ENCODE data around the gene F8A2.
"Not testable (repeated sequence)": the region's sequence is repeated elsewhere in the genome, so short reads cannot be mapped to it uniquely, and the experiment has no call there.

The F8A2 gene

GRCh38 chrX:155381843-155382528 lies at the start of gene F8A2:
F8A2 (plus strand) TSS chrX:155382095; CDS start chrX:155382115, 20 bp downstream.
- H3K9me3 ChIP-seq (ENCODE audit: control insufficient read depth, insufficient read depth, low read length); H3K36me3 ChIP-seq (ENCODE audit: control insufficient read depth, insufficient read depth, low read length); DNase-seq (ENCODE audit: low read depth, low spot score); H3K27ac ChIP-seq (ENCODE audit: low read length); H3K4me3 ChIP-seq (ENCODE audit: low read length); H3K27me3 ChIP-seq (ENCODE audit: control insufficient read depth, insufficient read depth, low read length); H3K4me1 ChIP-seq (ENCODE audit: control insufficient read depth, insufficient read depth, low read length): not testable (repeated sequence)
- WGBS (ENCODE audit: insufficient coverage, insufficient read length) = no CpG with 5 or more reads among the region's 90 CpGs

- no CpG with 5 or more reads among the region's 2 CpGs for WGBS (ENCODE audit: insufficient coverage, insufficient read length)
- no peak overlapping the region for H3K4me3 ChIP-seq (ENCODE audit: low read length)
These were observed 48.3 kb upstream of the F8A2 start for GRCh38 chrX:155333544-155334100.

GRCh38 chrX:155334486-155335336 lies 47.2 kb upstream of the F8A2 start, which contains the start of gene CLIC2:
CLIC2 (minus strand) TSS chrX:155334614; CDS start chrX:155334427, 187 bp downstream.
- Histone ChIP-seq H3K4me3 (ENCODE audit: low read length) (no peak within 1 kb of the TSS), H3K9me3 (ENCODE audit: control insufficient read depth, insufficient read depth, low read length) (no peaks in the 10 kb centered on the region), H3K36me3 (ENCODE audit: control insufficient read depth, insufficient read depth, low read length) (no peaks in the 10 kb centered on the region), H3K27ac (ENCODE audit: low read length) (no peak within 1 kb of the TSS), H3K4me1 (ENCODE audit: control insufficient read depth, insufficient read depth, low read length) (no peaks in the 10 kb centered on the region), H3K27me3 (ENCODE audit: control insufficient read depth, insufficient read depth, low read length) (no peaks in the 10 kb centered on the region)
- no CpG with 5 or more reads among the region's 5 CpGs for WGBS (ENCODE audit: insufficient coverage, insufficient read length)
- no peak for DNase-seq (ENCODE audit: low read depth, low spot score)

More at GRCh38 chrX:155333544-155334100, 48.3 kb upstream of the F8A2 start:
- Histone ChIP-seq H3K27ac (ENCODE audit: low read length) (no peak overlapping the region), H3K36me3 (ENCODE audit: control insufficient read depth, insufficient read depth, low read length) (no peaks in the 10 kb centered on the region), H3K4me1 (ENCODE audit: control insufficient read depth, insufficient read depth, low read length) (no peaks in the 10 kb centered on the region), H3K9me3 (ENCODE audit: control insufficient read depth, insufficient read depth, low read length) (no peaks in the 10 kb centered on the region), H3K27me3 (ENCODE audit: control insufficient read depth, insufficient read depth, low read length) (no peaks in the 10 kb centered on the region)
- DNase-seq (ENCODE audit: low read depth, low spot score) = no peak

- not testable (repeated sequence) for H3K9me3 ChIP-seq (ENCODE audit: control insufficient read depth, insufficient read depth, low read length); H3K27ac ChIP-seq (ENCODE audit: low read length); H3K4me1 ChIP-seq (ENCODE audit: control insufficient read depth, insufficient read depth, low read length); H3K36me3 ChIP-seq (ENCODE audit: control insufficient read depth, insufficient read depth, low read length); DNase-seq (ENCODE audit: low read depth, low spot score); H3K27me3 ChIP-seq (ENCODE audit: control insufficient read depth, insufficient read depth, low read length); H3K4me3 ChIP-seq (ENCODE audit: low read length)
- WGBS (ENCODE audit: insufficient coverage, insufficient read length) = no CpG with 5 or more reads among the region's 1 CpG
These were observed 46.6 kb upstream of the F8A2 start for GRCh38 chrX:155335337-155335712.

GRCh38 chrX:155345689-155346088 lies 36.2 kb upstream of the F8A2 start:
- not testable (repeated sequence) for H3K27me3 ChIP-seq (ENCODE audit: control insufficient read depth, insufficient read depth, low read length); H3K4me3 ChIP-seq (ENCODE audit: low read length); H3K9me3 ChIP-seq (ENCODE audit: control insufficient read depth, insufficient read depth, low read length); DNase-seq (ENCODE audit: low read depth, low spot score); H3K27ac ChIP-seq (ENCODE audit: low read length); H3K36me3 ChIP-seq (ENCODE audit: control insufficient read depth, insufficient read depth, low read length); H3K4me1 ChIP-seq (ENCODE audit: control insufficient read depth, insufficient read depth, low read length)
- no CpG with 5 or more reads among the region's 1 CpG for WGBS (ENCODE audit: insufficient coverage, insufficient read length)

DNA sequence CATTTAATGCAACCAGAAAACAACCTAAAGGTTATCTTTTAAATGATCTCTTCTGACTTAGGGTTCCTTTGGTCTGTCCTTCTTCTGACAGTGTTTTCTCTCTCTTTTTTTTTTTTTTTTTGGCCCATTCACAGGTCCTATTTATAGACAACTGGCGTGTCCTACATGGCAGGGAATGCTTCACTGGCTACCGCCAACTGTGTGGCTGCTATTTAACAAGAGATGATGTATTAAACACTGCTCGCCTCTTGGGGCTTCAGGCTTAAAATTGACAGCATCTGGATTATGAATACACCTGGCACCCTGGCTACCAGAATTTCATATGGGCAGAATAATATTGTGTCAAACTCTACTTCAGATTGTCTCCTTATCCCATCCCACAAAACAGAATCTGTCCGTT lies 32.4 kb upstream of the F8A2 start:
- H3K9me3 ChIP-seq (ENCODE audit: control insufficient read depth, insufficient read depth, low read length); H3K36me3 ChIP-seq (ENCODE audit: control insufficient read depth, insufficient read depth, low read length); H3K27ac ChIP-seq (ENCODE audit: low read length); H3K27me3 ChIP-seq (ENCODE audit: control insufficient read depth, insufficient read depth, low read length); H3K4me1 ChIP-seq (ENCODE audit: control insufficient read depth, insufficient read depth, low read length); H3K4me3 ChIP-seq (ENCODE audit: low read length); DNase-seq (ENCODE audit: low read depth, low spot score): not testable (repeated sequence)
- no CpG with 5 or more reads among the region's 4 CpGs for WGBS (ENCODE audit: insufficient coverage, insufficient read length)

DNA sequence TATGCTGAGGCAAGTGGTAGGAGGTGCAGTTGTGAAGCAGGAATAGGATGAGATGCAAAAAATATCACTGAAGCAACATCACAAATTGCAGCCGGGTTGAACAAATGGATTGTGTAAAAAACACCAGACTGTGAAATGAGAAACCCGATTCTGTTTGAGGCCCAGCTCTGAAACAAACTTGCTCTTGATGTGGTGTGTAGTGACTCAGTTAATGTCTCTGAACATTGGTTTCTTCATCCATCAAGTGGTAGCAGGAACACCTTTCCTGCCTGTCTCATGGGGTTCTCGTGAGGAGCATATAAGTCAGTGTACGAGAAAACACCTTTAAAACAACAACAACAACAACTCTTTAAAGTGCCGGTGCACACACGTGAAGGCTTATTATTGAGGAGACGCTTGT lies 18.2 kb upstream of the F8A2 start:
- H3K27ac ChIP-seq (ENCODE audit: low read length); H3K4me3 ChIP-seq (ENCODE audit: low read length); DNase-seq (ENCODE audit: low read depth, low spot score); H3K27me3 ChIP-seq (ENCODE audit: control insufficient read depth, insufficient read depth, low read length); H3K36me3 ChIP-seq (ENCODE audit: control insufficient read depth, insufficient read depth, low read length); H3K9me3 ChIP-seq (ENCODE audit: control insufficient read depth, insufficient read depth, low read length); H3K4me1 ChIP-seq (ENCODE audit: control insufficient read depth, insufficient read depth, low read length): not testable (repeated sequence)
- no CpG with 5 or more reads among the region's 7 CpGs for WGBS (ENCODE audit: insufficient coverage, insufficient read length)

GRCh38 chrX:155373777-155374458 lies 8.0 kb upstream of the F8A2 start:
- WGBS (ENCODE audit: insufficient coverage, insufficient read length) = no CpG with 5 or more reads among the region's 9 CpGs
- H3K27ac ChIP-seq (ENCODE audit: low read length); H3K27me3 ChIP-seq (ENCODE audit: control insufficient read depth, insufficient read depth, low read length); H3K4me1 ChIP-seq (ENCODE audit: control insufficient read depth, insufficient read depth, low read length); H3K4me3 ChIP-seq (ENCODE audit: low read length); DNase-seq (ENCODE audit: low read depth, low spot score); H3K9me3 ChIP-seq (ENCODE audit: control insufficient read depth, insufficient read depth, low read length); H3K36me3 ChIP-seq (ENCODE audit: control insufficient read depth, insufficient read depth, low read length): not testable (repeated sequence)

GRCh38 chrX:155379802-155380201 lies 2.1 kb upstream of the F8A2 start:
- H3K4me3 ChIP-seq (ENCODE audit: low read length); H3K4me1 ChIP-seq (ENCODE audit: control insufficient read depth, insufficient read depth, low read length); H3K27me3 ChIP-seq (ENCODE audit: control insufficient read depth, insufficient read depth, low read length); H3K9me3 ChIP-seq (ENCODE audit: control insufficient read depth, insufficient read depth, low read length); H3K36me3 ChIP-seq (ENCODE audit: control insufficient read depth, insufficient read depth, low read length); DNase-seq (ENCODE audit: low read depth, low spot score); H3K27ac ChIP-seq (ENCODE audit: low read length): not testable (repeated sequence)
- WGBS (ENCODE audit: insufficient coverage, insufficient read length) = no CpG with 5 or more reads among the region's 7 CpGs

DNA sequence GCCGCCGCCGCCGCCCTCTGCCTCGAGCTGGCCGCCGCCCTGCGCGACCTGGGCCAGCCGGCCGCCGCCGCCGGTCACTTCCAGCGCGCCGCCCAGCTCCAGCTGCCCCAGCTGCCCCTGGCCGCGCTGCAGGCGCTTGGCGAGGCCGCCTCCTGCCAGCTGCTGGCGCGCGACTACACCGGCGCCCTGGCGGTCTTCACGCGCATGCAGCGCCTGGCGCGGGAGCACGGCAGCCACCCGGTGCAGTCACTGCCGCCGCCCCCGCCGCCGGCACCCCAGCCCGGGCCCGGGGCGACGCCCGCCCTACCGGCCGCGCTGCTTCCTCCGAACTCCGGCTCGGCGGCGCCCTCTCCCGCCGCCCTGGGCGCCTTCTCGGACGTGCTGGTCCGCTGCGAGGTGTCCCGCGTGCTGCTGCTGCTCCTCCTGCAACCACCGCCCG lies 653 bp downstream of the F8A2 start:
- no CpG with 5 or more reads among the region's 64 CpGs for WGBS (ENCODE audit: insufficient coverage, insufficient read length)

More for the DNA sequence above, 653 bp downstream of the F8A2 start:
- H3K36me3 ChIP-seq (ENCODE audit: control insufficient read depth, insufficient read depth, low read length); H3K27me3 ChIP-seq (ENCODE audit: control insufficient read depth, insufficient read depth, low read length); DNase-seq (ENCODE audit: low read depth, low spot score); H3K4me3 ChIP-seq (ENCODE audit: low read length); H3K27ac ChIP-seq (ENCODE audit: low read length); H3K9me3 ChIP-seq (ENCODE audit: control insufficient read depth, insufficient read depth, low read length); H3K4me1 ChIP-seq (ENCODE audit: control insufficient read depth, insufficient read depth, low read length): not testable (repeated sequence)

All from iPS DF 6.9 (cell line).